Activated naive CD4-positive, alpha-beta T cell treated with anti-CD3 and anti-CD28 coated beads, Interleukin-2, amount 50 U/mL, for 24 hours (primary cell): ENCODE data around the gene SPINT1.
"Not testable (repeated sequence)": the region's sequence is repeated elsewhere in the genome, so short reads cannot be mapped to it uniquely, and the experiment has no call there.

ENCODE experiments used
- H3K27ac Mint-ChIP-seq: one replicate; pipeline ENCODE4 v1.8.0; 2021; ENCODE audit warnings: mild to moderate bottlenecking, mixed read lengths
- H3K27me3 Mint-ChIP-seq: one replicate; pipeline ENCODE4 v1.8.0; 2021; ENCODE audit warnings: mixed read lengths
- H3K36me3 Mint-ChIP-seq: one replicate; pipeline ENCODE4 v1.8.0; 2021; ENCODE audit warnings: mixed read lengths
- H3K4me1 Mint-ChIP-seq: one replicate; pipeline ENCODE4 v1.8.0; 2021; ENCODE audit warnings: mixed read lengths
- H3K4me3 Mint-ChIP-seq: one replicate; pipeline ENCODE4 v1.8.0; 2021; ENCODE audit warnings: mild to moderate bottlenecking, mixed read lengths
- H3K9me3 Mint-ChIP-seq: one replicate; pipeline ENCODE4 v1.8.0; 2021; ENCODE audit warnings: mixed read lengths

SPINT1 gene

GRCh38 chr15:40846841-40847222 is 3.0 kb downstream of the SPINT1 start:
- no peaks in the 10 kb centered on the region for H3K9me3 Mint-ChIP-seq
- H3K4me3 Mint-ChIP-seq: no peak overlapping the region
- H3K4me1 Mint-ChIP-seq: peaks cover 20% of the 10 kb centered on the region
- H3K36me3 Mint-ChIP-seq: no peaks in the 10 kb centered on the region
- H3K27me3 Mint-ChIP-seq: peaks cover 3% of the 10 kb centered on the region
- no peak overlapping the region for H3K27ac Mint-ChIP-seq

- Mint-ChIP-seq H3K36me3 (no peaks in the 10 kb centered on the region), H3K9me3 (no peaks in the 10 kb centered on the region), H3K4me3 (no peak overlapping the region), H3K4me1 (peaks cover 20% of the 10 kb centered on the region), H3K27ac (no peak overlapping the region), H3K27me3 (peaks cover 3% of the 10 kb centered on the region)
Observed at GRCh38 chr15:40847223-40847961, 3.5 kb downstream of the SPINT1 start.

DNA sequence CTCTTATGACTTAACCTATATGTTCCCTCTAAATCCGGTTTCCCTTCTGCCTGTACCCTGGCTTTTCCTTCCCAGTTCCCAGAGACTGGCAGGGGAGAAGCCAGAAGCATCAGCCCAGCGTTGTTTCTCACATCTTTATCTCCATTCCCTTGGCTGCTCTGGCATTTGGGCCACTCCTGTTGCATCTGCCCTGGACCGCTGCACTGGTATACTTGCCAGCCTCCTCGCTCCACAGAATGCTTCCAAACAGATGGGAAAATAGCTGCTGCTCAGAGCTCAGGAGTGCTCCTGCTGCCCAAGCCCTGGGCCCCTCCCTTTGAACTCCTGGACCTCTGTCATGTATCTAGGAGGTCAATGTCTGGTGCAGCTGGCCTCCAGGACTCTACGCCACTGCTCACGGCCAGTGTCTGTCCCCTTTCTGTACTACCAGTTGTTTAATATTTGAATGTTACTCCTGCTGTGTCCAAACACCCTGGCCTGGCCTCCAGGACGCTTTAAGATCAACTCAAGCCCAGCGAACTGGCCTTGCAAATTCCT is 6.8 kb downstream of the SPINT1 start:
- no peaks in the 10 kb centered on the region for H3K36me3 Mint-ChIP-seq

GRCh38 chr15:40852529-40852928 is 8.7 kb downstream of the SPINT1 start:
- Mint-ChIP-seq H3K27ac (no peak overlapping the region), H3K27me3 (no peaks in the 10 kb centered on the region), H3K4me3 (no peak overlapping the region), H3K4me1 (peaks cover 7% of the 10 kb centered on the region), H3K9me3 (no peaks in the 10 kb centered on the region), H3K36me3 (no peaks in the 10 kb centered on the region)

More for the DNA sequence above, 6.8 kb downstream of the SPINT1 start:
- Mint-ChIP-seq H3K4me3 (no peak overlapping the region), H3K9me3 (no peaks in the 10 kb centered on the region), H3K27ac (no peak overlapping the region), H3K4me1 (peaks cover 15% of the 10 kb centered on the region), H3K27me3 (no peaks in the 10 kb centered on the region)

- no peaks in the 10 kb centered on the region for H3K27me3 Mint-ChIP-seq
- H3K27ac Mint-ChIP-seq: no peak overlapping the region
- no peaks in the 10 kb centered on the region for H3K36me3 Mint-ChIP-seq
- H3K4me1 Mint-ChIP-seq: no peaks in the 10 kb centered on the region
- H3K4me3 Mint-ChIP-seq: no peak overlapping the region
- H3K9me3 Mint-ChIP-seq: no peaks in the 10 kb centered on the region
Observed at GRCh38 chr15:40853241-40853890, 9.5 kb downstream of the SPINT1 start.

GRCh38 chr15:40854161-40854560 is 10.3 kb downstream of the SPINT1 start:
- no peaks in the 10 kb centered on the region for H3K9me3 Mint-ChIP-seq
- no peak overlapping the region for H3K27ac Mint-ChIP-seq
- H3K4me3 Mint-ChIP-seq: no peak overlapping the region
- H3K4me1 Mint-ChIP-seq: peaks cover 3% of the 10 kb centered on the region
- H3K27me3 Mint-ChIP-seq: no peaks in the 10 kb centered on the region
- H3K36me3 Mint-ChIP-seq: no peaks in the 10 kb centered on the region

DNA sequence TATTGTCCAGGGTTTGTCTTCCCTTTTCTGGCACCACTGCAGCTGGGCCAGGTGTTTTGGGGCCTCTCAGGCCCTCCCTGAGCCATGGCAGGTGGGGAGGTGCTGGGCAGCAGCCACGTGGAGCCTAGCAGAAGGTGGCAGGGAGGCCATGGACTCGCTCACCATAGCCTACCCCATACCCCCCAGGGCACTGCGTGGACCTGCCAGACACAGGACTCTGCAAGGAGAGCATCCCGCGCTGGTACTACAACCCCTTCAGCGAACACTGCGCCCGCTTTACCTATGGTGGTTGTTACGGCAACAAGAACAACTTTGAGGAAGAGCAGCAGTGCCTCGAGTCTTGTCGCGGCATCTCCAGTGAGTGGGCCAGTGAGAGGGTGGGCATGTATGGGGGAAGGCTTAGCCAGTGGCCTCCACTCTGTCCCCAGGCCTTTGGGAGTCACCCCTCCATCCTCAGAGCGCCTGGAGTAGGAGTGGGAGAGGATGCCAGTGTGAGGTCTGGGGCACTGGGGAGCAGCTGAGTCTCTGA is 11.9 kb downstream of the SPINT1 start:
- Mint-ChIP-seq H3K9me3 (no peaks in the 10 kb centered on the region), H3K27ac (no peak overlapping the region)

GRCh38 chr15:40856746-40857145 is 12.9 kb downstream of the SPINT1 start:
- Mint-ChIP-seq H3K27me3 (no peaks in the 10 kb centered on the region), H3K9me3 (no peaks in the 10 kb centered on the region), H3K4me1 (peaks cover 6% of the 10 kb centered on the region), H3K4me3 (no peak overlapping the region), H3K36me3 (no peaks in the 10 kb centered on the region), H3K27ac (no peak overlapping the region)

More for the DNA sequence above, 11.9 kb downstream of the SPINT1 start:
- H3K36me3 Mint-ChIP-seq: no peaks in the 10 kb centered on the region
- H3K27me3 Mint-ChIP-seq: no peaks in the 10 kb centered on the region
- no peak overlapping the region for H3K4me3 Mint-ChIP-seq
- peaks cover 6% of the 10 kb centered on the region for H3K4me1 Mint-ChIP-seq

DNA sequence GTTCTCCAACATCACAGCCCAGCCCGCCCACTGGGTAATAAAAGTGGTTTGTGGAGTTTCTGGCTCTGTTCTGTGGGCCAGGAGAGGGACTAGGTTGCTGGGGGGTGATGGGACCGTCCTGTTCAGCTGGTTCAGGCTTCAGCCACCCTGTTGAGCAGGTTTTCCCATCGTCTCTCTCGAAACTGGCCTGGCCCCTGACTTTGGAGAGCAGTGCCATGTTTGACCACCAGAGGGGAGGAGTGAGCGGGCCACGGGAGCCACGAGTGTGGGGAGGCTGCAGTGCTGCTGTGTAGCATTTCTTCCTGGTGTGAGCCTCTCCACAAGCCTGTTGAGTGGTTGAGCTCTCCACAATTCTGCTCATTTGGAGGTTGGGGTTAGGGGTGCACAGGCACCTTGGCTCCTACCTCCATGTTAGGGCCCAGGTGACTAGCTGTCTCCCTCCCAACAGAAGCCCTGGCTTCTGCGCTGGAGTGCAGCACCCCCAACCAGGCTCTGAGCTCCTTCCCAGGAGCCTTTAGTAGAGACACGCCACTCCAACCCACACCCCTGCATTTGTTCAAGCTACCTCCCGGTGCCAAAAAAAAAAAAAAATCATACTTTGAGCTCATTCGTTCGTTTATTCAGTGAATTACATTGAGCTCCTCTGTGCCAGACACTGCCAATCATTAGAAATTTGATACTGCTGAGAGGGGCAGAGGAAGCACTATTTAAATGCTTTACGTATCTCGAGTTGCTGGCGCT is 13.9 kb downstream of the SPINT1 start:
- Mint-ChIP-seq H3K27me3 (no peaks in the 10 kb centered on the region), H3K36me3 (no peaks in the 10 kb centered on the region), H3K9me3 (no peaks in the 10 kb centered on the region), H3K4me3 (no peak overlapping the region), H3K4me1 (peaks cover 6% of the 10 kb centered on the region), H3K27ac (no peak overlapping the region)

- H3K27me3 Mint-ChIP-seq: no peaks in the 10 kb centered on the region
- H3K9me3 Mint-ChIP-seq: no peaks in the 10 kb centered on the region
- no peak overlapping the region for H3K4me3 Mint-ChIP-seq
- peaks cover 6% of the 10 kb centered on the region for H3K4me1 Mint-ChIP-seq
- no peak overlapping the region for H3K27ac Mint-ChIP-seq
- no peaks in the 10 kb centered on the region for H3K36me3 Mint-ChIP-seq
Observed at GRCh38 chr15:40858706-40859105, 14.9 kb downstream of the SPINT1 start.

DNA sequence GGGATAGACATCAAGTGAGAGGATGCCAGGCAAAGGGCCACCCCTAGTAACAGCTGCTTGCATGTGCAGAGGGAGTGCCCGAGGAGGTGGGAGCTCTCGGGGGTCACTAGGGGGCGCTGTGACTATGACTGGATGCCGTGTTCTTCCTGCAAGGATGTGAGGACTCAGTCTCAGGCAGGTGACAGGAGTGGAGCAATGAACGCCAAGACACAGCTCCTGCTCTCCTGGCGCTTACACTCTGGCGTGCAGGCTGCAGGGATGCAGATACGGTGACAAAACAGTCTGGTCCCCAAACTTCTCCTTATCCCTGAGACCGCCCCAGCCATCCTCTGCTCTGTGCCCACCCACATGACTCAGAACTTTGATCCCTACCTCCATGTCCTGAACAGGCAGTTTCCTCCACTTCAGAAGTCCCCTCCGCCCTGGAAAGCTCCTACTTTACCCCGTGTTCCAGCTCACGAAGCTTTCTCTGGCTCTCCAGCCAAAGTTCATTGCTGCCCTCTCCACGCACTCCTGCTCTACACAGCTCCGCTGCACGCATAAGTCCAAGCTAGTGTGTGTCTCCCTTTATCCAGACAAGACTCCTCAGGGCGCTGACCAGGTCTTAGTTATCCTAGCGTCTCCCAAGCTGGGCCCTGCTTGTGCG is 15.5 kb downstream of the SPINT1 start:
- Mint-ChIP-seq H3K9me3 (no peaks in the 10 kb centered on the region), H3K27ac (no peak overlapping the region), H3K4me1 (peaks cover 6% of the 10 kb centered on the region)

GRCh38 chr15:40861147-40861546 is 17.3 kb downstream of the SPINT1 start:
- H3K4me1 Mint-ChIP-seq, H3K27me3 Mint-ChIP-seq, H3K27ac Mint-ChIP-seq, H3K4me3 Mint-ChIP-seq, H3K9me3 Mint-ChIP-seq, H3K36me3 Mint-ChIP-seq: not testable (repeated sequence)

More for the DNA sequence above, 15.5 kb downstream of the SPINT1 start:
- H3K4me3 Mint-ChIP-seq: no peak overlapping the region
- H3K36me3 Mint-ChIP-seq: no peaks in the 10 kb centered on the region
- H3K27me3 Mint-ChIP-seq: no peaks in the 10 kb centered on the region

GRCh38 chr15:40863660-40864270 is 19.9 kb downstream of the SPINT1 start:
- no peak overlapping the region for H3K27ac Mint-ChIP-seq
- no peak overlapping the region for H3K4me3 Mint-ChIP-seq
- H3K36me3 Mint-ChIP-seq: no peaks in the 10 kb centered on the region
- H3K4me1 Mint-ChIP-seq: peaks cover 6% of the 10 kb centered on the region
- no peaks in the 10 kb centered on the region for H3K9me3 Mint-ChIP-seq
- H3K27me3 Mint-ChIP-seq: no peaks in the 10 kb centered on the region

GRCh38 chr15:40867199-40867598 is 23.4 kb downstream of the SPINT1 start:
- no peak overlapping the region for H3K4me3 Mint-ChIP-seq
- peak overlapping the region; percentile 35 for H3K27ac Mint-ChIP-seq
- H3K9me3 Mint-ChIP-seq: no peaks in the 10 kb centered on the region
- H3K27me3 Mint-ChIP-seq: no peaks in the 10 kb centered on the region
- H3K36me3 Mint-ChIP-seq: no peaks in the 10 kb centered on the region
- peaks cover 8% of the 10 kb centered on the region for H3K4me1 Mint-ChIP-seq

GRCh38 chr15:40869686-40870085 is 25.8 kb downstream of the SPINT1 start:
- peaks cover 19% of the 10 kb centered on the region for H3K4me1 Mint-ChIP-seq
- no peaks in the 10 kb centered on the region for H3K36me3 Mint-ChIP-seq
- H3K27me3 Mint-ChIP-seq: peaks cover 2% of the 10 kb centered on the region
- H3K27ac Mint-ChIP-seq: peak overlapping the region; percentile 41
- H3K9me3 Mint-ChIP-seq: no peaks in the 10 kb centered on the region
- no peak overlapping the region for H3K4me3 Mint-ChIP-seq
